GM19035 (cell line): ENCODE measurements around the gene MANF.

Source experiments
- ATAC-seq: cut with Tn5 transposase; IDR thresholded peaks from one replicate; pipeline ENCODE4 v1.9.1; 2021; ENCODE audit not compliant: unreplicated experiment

Gene MANF

GRCh38 chr3:51388286-51389029 lies 3.4 kb downstream of the MANF start:
- ATAC-seq = no peak

- no peak for ATAC-seq
Observed at GRCh38 chr3:51389423-51390183, 4.5 kb downstream of the MANF start.

- peak; percentile 6 for ATAC-seq
Observed at GRCh38 chr3:51390246-51391074, 5.4 kb downstream of the MANF start.

GRCh38 chr3:51391075-51391565 lies 6.0 kb downstream of the MANF start, which contains the start of gene RBM15B:
TSS of gene RBM15B (plus strand) at chr3:51391285. CDS start at chr3:51391400, 115 bp downstream.
- peak; percentile 91 for ATAC-seq

GRCh38 chr3:51391566-51392354 lies 6.7 kb downstream of the MANF start:
- ATAC-seq = peak; percentile 16

GRCh38 chr3:51392355-51393133 lies 7.5 kb downstream of the MANF start:
- no peak for ATAC-seq

GRCh38 chr3:51393134-51393495 lies 8.0 kb downstream of the MANF start:
- no peak for ATAC-seq

GRCh38 chr3:51393564-51393963 lies 8.5 kb downstream of the MANF start:
- no peak for ATAC-seq

- no peak for ATAC-seq
Observed at GRCh38 chr3:51394541-51394940, 9.4 kb downstream of the MANF start.

- ATAC-seq = no peak
Observed at GRCh38 chr3:51395493-51396213, 10.6 kb downstream of the MANF start.

- no peak for ATAC-seq
Observed at GRCh38 chr3:51396401-51396800, 11.3 kb downstream of the MANF start.

GRCh38 chr3:51397392-51397791 lies 12.3 kb downstream of the MANF start:
- ATAC-seq = no peak

GRCh38 chr3:51398595-51399310 lies 13.7 kb downstream of the MANF start:
- no peak for ATAC-seq

GRCh38 chr3:51400166-51400565 lies 15.1 kb downstream of the MANF start:
- ATAC-seq = no peak

GRCh38 chr3:51401735-51402134 lies 16.6 kb downstream of the MANF start:
- ATAC-seq = no peak

- ATAC-seq = no peak
Observed at GRCh38 chr3:51403675-51404074, 18.6 kb downstream of the MANF start.

GRCh38 chr3:51408021-51408420 lies 22.9 kb downstream of the MANF start:
- no peak for ATAC-seq

- no peak for ATAC-seq
Observed at GRCh38 chr3:51408813-51409212, 23.7 kb downstream of the MANF start.
